ENCODE data around the gene PKHD1.
A peak's percentile ranks its signal among the peaks of the same experiment; 100 is the strongest.

Gene PKHD1

DNA sequence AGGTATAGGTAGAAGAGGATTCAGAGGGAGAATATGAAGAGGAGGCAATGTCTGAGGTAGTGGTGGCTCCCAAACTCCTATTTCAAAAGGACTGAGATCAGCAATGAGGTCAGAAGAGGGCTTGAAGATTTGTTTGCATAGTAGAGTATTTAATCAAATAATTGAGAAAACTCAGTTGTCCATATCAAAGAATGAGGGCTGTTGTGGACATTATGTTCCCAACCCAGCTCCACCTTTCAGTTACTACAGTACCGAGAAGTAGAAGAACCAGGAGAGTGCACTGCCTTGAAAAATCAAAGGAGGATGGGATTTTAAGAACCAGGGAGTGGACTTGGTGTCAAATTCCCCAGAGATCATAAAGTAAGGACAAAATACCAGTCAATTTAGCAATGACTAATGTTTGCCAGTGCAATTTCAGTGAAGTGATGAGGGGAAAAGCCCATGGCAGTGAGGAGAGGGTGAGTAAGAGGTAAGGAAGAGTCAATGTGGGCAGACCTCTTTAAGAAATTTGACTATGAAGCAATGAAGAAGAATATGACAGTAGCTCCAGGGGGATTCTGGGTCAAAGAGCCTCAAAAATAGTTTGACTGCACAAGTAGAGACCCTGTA lies 382.4 kb downstream of the PKHD1 start:
- DNase-seq (ENCODE audit: low spot score): no peak

DNA sequence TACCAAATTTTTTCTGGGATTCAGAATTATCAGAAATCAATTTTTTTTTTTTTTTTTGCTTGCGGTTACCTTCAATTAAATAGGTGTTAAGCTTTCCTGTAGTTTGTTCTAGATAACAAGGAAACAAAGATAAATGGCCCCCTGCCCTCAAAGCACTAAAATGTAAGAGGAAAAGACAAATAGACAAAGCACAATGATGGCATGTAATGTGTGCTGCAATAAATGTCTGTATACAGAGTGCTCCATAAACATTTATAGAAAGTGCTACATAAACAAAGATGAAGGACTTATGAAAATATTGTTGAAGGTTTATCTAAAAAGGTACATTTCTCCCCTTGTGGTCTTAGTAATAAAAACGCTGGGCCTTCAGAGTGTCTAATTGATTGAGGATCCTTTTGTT lies 384.6 kb downstream of the PKHD1 start:
- no peak for DNase-seq (ENCODE audit: low spot score)

DNA sequence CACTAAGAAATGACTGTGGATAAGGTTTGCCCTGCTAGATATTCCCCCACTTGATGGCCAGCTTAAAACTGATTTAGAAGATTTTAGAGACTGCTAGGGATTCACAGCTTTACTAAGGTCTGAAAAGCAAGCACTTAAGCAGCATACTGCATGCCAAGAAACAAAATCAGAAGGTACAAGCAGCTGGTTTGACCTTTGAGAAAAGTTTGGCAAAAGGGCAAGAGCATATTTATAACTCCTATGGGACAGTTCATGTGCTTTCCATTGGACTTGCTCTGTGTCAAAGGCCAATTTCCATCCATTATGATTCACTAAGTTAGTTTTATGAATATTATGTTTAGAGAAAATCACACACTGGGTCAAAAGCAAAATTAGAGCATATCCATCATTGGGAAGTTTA lies 402.8 kb downstream of the PKHD1 start:
- DNase-seq (ENCODE audit: low spot score): no peak

DNA sequence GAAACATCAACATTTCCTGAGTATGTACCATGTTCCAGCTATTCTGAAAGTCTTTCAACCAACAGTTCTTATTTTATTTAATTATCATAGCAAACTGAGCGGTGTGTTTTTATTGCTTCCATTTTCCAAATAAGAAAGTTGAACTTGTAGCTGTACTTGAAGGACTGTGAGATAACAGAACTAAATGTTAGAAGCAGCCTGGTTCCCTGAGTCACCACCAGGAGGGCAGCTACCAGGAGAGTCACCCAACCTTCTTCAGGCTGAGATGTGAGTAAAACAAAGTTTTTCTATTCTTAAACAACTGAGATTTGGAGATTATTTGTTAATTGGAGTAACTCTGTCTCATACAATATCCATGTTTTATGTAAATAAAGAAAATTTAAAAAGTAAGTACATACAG lies 403.4 kb downstream of the PKHD1 start:
- peak; percentile 7 for DNase-seq (ENCODE audit: low spot score)

DNA sequence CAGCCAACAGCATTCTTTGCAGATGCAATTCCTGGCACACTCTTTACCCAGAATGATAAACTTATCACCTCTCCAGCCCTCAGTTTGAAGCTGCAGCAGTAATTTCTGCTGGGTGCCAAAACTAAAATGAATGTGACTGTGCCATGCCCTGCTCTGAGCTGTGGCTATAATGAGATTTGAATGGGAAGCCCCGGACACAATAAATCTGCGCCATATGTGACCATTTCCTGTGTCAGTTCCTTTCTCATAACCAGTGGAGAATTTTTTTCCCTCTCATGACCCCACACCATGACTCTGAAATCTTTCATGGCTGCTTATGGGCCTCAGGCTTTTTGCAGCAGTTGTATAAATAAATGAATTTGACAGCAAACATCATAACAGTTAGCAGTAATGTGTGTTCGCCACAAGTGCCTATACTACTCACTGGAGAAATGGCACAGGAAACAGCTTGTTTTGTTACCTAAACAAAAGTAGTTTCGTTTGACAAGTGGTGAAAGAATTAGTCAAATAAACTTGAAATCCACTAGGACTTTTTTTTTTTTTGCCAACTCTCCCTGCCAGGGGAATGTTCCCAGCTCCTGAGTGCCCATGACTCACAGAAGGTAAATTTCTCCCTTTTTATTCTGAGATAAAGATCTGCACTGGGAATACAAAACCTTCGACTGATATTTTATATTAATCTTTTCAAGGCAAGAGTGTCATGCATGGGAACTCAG lies 408.4 kb downstream of the PKHD1 start:
- DNase-seq (ENCODE audit: low spot score): no peak

DNA sequence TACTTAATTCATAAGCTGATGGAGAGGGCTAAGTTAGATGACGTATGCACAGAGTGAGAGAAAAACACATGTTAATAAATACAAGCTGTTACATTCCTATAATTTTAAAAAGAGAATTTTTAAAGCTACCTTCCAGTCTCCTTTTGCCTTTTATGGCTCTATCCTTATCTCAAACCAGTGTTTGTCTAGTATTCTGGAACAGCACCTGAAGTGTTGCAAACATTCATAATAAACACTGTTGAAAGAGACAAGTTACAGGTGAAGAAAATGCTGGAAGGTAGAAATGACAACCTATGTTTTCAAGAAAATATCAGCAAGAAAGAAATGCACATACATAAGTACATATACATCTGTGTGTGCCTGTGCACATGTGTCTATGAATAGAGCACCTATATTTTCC lies 409.1 kb downstream of the PKHD1 start:
- no peak for DNase-seq (ENCODE audit: low spot score)

DNA sequence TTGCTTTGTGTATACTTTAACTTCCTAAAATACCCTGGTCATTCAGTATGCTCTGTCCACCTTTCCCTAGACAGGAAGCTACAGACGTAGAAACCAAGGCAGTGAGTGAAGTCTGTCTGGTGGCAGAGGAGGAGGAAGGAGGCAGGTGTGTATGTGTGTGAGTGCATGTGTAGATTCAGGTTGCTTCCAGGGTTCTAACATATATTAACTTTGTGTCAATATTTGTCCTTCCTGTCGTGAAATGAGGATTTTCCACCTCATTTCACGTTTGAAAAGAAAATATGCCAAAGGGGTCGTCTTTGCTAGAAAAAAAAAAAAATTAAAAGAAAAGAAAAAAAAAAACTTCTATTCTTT lies 411.5 kb downstream of the PKHD1 start:
- DNase-seq (ENCODE audit: low spot score): no peak

DNA sequence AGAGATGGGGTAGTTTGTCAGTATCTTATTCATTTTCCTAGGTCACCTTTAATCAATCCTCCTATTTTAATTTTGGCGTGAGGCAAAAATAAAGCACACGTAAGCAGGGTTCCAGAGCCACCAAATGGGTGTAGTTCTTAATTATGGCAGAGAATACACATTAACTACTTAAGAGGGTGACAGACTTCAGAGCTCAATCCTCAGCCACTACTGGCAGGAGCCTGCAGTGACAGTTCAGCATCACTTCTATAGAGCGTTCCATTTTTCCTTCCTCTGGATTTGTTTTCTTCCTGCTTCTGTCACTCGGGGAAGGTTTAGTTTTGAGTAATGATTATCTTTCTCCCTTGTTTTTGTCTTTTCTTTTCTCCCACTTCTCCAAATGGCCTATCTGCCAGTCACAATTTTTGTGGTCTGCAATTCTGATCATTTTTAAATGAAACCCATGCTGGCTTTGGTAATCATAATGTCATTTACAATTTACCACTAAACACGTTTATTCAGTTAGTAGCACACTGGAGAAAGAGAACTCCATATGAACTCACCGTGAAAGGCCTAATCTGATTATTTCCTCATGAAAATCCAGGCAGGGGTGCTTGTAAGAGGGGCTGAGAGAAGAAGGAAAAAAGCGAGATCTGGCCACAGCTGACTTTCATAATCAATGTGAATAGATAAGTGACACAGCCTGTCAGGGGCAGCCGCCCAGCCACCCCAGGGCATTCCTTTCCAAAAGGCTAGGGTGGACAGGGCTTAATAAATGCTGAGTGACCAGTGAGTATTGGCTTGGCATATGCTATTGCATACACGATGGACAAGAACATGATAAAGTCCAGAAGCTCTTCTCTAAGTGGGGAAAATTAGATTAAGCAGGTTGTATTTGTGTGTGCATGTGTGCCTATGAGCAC lies 412.1 kb downstream of the PKHD1 start:
- DNase-seq (ENCODE audit: low spot score): no peak

DNA sequence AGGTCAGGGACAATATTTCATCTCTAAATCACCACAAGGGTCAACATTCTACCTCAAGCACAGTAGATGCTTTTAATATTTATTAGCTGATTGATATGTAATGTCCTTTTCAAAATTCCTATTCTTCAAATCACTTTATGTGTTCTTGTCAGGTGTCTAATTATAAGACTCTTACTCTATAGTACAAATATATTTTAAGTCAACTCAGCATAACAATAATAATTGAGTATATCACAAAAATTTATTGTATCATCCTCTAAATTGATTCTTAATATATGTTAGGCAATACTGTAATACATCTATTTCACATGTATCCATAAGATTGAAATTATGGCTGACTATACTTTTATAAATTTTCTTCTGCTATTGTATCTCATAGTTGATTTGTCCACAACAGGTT lies 423.9 kb downstream of the PKHD1 start:
- DNase-seq (ENCODE audit: low spot score): no peak

DNA sequence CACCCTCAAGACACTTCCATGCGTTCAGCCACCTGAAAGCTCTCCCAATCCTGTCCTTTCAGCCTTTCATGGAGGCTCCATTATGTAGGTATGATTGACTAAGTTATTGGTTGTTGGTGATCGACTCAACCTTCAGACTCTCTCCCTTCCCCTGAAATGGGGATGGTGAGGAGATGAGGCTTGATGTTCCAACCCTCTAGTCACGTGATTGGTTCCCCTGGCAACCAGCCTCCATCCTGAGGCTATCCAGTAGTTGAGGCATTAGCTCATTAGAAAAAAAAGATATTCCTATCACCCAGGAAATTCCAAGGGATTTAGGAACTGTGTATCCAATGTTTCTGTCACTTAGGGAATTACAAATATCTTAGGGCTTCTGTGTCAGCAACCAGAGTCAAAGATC lies 426.6 kb downstream of the PKHD1 start:
- DNase-seq (ENCODE audit: low spot score): no peak

DNA sequence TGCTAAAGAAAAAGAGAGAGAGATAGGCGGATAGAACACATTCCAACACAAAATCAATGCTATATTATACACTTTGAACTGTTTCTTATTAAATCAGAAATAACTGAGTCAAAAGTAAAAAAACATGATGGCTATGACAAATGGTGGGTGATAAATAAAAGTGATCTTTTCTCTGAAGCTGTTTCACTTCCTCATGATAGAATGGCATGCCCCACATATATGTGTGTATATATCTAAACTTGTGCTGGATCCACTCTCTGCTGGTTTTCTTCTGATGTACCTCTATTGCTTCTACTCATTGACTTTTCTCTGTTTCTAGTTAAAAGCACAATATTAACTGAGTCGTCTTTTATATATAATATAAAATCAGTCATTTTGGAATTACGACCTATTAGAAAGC lies 429.9 kb downstream of the PKHD1 start:
- DNase-seq (ENCODE audit: low spot score): no peak

DNA sequence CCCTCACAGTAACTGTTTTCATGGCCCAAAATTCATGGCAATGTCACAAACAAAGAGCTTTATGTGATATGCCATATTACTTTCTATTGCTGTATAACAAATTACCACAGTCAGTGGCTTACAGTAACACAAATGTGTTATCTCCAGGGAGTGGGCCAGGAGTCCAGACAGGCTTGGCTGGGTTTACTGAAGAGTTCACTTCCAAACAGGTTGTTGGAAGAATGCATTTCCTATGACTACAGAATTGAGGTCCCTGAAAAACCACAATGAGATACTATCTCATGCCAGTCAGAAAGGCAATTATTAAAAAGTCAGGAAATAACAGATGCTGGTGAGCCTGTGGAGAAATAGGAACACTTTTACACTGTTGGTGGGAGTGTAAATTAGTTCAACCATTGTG lies 431.9 kb downstream of the PKHD1 start:
- DNase-seq (ENCODE audit: low spot score): no peak

DNA sequence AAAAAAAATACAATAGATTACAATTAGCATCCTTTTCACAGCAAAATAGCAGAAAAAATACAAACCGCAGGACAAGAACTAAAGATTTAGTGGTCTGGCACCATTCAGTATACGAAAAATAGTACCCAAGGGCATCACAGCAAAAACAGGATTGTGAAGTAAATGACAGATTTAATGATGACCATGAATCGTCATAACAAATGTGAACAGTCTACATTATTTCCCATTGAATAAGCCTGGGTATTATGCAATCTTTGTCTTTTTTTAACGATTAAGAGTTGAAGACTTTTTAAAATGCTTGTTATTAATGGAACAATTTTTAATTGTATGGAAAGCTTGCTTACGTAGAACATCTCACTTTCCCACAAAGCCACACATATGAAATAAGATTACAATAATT lies 432.8 kb downstream of the PKHD1 start:
- no peak for DNase-seq (ENCODE audit: low spot score)

DNA sequence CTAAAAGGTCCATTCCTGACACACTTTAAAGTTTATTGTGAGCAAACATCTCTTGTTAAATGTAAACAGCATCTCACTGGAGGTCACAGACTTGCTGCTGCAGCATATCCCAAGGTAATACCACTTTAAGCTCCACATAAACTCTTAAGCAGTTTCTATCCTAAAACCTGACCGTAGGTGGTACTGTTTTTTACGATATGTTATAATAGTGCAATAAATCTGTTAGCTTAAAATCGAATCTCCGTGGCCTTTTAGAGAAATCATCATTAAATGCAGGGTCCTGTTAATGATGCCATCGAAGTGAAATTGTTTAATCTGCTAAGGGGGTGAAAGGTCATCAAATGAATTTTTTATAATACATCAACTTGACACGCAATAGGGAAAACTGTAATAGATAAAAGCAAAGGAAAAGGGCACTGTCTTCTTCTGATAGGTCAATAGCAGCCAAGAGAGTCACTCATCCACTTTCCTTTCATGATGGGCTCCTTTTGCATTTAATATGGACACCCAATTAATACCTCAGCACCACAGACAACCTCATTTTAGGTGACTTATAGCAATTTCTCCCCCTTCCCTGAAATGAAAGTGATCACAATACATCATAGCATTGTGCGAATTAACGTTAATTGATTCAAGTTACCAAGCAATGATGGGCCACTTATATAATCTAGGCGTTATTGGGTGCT lies 436.1 kb downstream of the PKHD1 start:
- no peak for DNase-seq (ENCODE audit: low spot score)

DNA sequence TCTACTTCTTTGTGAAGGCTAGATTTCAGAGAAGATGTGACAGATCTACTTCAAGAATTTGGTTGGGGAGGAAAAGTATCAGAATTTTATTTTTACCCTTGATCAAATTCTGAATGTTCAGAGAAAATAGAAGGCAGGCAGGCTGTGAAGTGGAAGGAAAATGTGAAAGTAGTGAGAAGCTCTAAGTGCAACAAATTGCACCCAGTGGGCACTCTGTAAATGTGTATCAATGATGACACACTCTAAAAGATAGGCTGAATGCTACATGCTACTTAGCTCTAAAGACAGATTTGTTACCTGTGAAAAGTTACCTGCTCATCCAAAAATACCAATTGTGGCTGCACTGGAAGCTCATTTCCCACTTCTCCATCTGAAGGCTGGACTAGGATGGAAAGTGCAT lies 438.6 kb downstream of the PKHD1 start:
- DNase-seq (ENCODE audit: low spot score): no peak

DNA sequence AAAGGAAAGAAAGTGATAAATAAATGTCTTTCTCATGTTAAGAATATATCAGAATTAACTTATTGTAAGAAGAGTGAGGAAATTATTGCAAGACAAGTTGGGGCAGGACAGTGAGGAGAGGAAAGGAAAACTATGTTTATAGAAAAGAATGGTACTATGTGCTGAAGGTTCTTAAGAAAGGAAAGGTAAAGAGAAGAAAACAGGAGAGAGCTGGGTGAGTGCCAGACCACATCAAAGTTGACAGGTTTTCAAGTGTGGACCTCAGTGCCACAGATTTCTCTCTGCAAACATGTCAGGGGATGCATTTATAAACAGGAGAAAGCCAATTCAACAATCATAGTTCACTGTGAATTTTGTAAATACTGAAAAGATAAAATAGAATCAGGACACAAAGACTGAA lies 439.2 kb downstream of the PKHD1 start:
- no peak for DNase-seq (ENCODE audit: low spot score)

DNA sequence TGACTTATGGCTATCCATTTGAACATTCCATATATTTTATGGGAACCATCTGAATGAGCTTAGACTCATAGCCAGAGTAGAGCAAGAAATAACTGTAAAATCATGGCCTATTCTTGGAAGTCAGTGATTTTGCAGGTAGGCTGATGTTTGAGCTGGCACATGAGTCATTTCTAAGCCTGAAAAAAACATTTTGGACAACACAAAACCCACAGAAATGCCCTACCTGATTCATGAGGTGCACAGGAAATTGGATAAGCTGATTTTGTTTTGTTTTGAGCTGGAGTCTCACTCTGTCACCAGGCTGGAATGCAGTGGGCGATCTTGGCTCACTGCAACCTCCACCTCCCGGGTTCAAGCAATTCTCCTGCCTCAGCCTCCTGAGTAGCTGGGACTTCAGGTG lies 443.0 kb downstream of the PKHD1 start:
- DNase-seq (ENCODE audit: low spot score): no peak

DNA sequence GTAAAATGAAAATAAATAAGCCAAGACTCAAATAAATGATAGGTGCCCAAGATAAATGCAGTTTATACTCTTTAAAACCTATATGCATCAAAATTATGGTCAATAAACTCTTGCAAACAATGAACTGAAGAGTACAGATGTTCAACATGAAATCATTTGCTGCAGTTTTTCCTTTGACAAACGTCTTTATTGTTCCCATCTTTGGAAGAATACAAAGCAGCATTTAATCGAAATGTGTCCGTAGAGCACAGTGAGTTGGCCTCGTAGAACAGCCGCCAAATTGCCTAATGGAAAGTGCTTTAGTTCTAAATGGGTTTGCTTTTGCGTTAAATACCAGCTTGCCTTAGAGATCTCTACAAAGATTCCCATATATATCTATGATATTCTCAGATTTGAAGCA lies 447.4 kb downstream of the PKHD1 start:
- DNase-seq (ENCODE audit: low spot score): no peak

DNA sequence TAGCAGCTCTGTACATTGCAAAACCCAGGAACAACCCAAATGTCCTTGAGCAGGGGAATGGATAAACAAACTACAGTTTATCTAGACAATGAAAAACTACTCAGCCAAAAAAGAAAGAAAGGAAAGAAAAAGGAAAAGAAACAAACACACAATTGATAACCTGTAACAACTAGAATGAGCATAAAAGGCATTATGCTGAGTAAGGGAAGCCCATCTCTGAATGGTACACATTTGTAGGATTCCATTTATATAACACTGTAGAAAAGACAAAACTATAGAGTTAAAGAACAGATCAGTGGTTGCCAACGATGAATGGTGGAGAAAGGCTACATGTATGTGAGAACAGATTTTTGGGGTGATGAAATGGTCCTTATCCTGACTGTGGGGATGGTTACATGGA lies 454.0 kb downstream of the PKHD1 start:
- no peak for DNase-seq (ENCODE audit: low spot score)

DNA sequence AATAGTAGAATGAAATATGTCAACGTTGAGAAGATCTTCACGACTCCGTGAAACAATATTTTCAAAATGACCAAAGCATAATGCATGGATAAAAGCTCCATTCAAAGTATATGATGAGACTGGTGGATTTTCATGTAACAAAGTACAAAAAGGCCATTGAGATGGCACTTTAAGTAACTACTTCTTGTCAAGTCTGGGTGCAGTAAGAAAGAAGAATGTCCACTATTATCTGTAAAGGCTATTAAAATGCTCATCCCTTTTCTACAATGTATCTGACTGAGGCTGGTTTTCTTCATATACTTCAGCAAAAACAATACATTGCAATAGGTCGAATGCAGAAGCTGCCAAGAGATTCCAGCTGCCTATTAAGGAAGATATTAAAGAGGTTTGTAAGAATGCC lies 457.4 kb downstream of the PKHD1 start:
- DNase-seq (ENCODE audit: low spot score): no peak

DNA sequence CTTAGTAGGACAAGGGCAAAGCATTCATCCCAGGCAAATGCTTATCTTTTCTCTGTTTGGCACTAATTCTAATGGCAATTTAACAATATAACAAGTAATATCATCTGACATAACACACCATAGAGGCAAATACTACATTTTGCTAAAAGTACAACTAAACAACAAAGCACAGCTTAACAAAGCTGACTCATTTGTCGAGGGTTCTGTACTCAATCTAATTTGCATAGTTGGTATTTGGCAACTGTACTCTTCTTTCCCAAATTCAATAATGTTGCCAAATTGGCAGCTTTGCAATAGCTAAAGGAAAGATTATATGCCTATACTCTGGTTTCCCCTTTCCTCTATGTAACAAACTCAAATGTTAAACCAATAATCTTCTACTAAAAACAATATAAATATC lies 461.0 kb downstream of the PKHD1 start:
- no peak for DNase-seq (ENCODE audit: low spot score)

DNA sequence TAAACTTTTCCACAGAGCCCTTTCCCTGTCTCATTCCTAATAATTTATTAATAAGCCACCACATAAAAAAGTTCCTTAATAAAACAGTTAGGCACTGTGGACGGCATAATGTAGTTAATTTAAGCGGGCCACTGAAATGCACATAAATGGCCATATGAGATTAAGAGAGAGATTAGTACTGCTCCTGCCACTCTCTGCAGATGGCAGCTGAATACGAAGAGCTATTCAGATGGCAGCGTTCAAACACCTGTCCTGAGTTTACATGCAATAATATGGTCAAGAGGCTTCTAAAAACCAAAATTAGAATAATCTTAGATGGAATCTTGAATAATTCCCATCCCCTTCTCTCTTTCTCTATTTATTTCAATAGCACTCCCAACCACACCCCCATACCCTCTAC lies 461.8 kb downstream of the PKHD1 start:
- DNase-seq (ENCODE audit: low spot score): no peak

DNA sequence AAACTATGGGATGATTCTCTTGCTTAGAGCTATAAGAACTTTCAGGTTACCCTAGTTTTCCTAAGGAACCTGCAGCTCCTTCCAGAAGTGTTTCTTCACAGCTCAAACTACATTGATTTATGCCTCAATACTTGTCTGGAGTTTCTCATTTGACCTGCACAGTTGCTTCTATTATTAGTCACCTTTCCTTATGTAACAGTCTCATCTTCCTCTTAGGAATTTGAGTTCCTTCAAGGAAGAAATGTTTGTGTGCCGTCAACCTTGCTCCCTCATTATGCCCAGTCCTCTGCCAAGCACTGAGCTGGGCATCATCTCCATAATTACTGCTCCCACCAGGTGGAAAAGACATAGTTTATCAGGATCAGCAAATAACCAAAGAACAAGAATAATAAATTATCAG lies 466.4 kb downstream of the PKHD1 start:
- DNase-seq (ENCODE audit: low spot score): no peak

All from NAMALWA (cell line).